H9 (cell line): ENCODE data around the gene RFPL3. TPM values are rescaled to one million over a fixed set of nuclear protein-coding genes. Genes with fewer than 3 reads are reported as not detected.

ENCODE experiments used
- DNase-seq: peaks from one replicate; pipeline ENCODE4 v3.0.0-alpha.2; 2017
- H2AFZ ChIP-seq: one replicate; pipeline ENCODE4 v1.6.1; 2013; ENCODE audit warnings: mild to moderate bottlenecking, low read length, control low read depth, moderate library complexity
- H2AK5ac ChIP-seq: 2 replicates; pipeline ENCODE4 v1.6.1; 2013; ENCODE audit warnings: low read length, control low read depth, mixed read lengths; ENCODE audit not compliant: insufficient read length
- H2BK120ac ChIP-seq: one replicate; pipeline ENCODE4 v1.6.1; 2013; ENCODE audit warnings: low read depth, mild to moderate bottlenecking, low read length, control low read depth, inconsistent platforms; ENCODE audit not compliant: poor library complexity, severe bottlenecking
- H2BK12ac ChIP-seq: 2 replicates; pipeline ENCODE4 v1.6.1; 2013; ENCODE audit warnings: low read length, control low read depth, mixed read lengths, low read depth; ENCODE audit not compliant: insufficient read length
- H2BK15ac ChIP-seq: 2 replicates; pipeline ENCODE4 v1.6.1; 2013; ENCODE audit warnings: low read depth, low read length, control low read depth
- H2BK20ac ChIP-seq: one replicate; pipeline ENCODE4 v1.6.1; 2013; ENCODE audit warnings: low read depth, mild to moderate bottlenecking, low read length, control low read depth, inconsistent platforms; ENCODE audit not compliant: poor library complexity, severe bottlenecking
- H2BK5ac ChIP-seq: 2 replicates; pipeline ENCODE4 v1.6.1; 2013; ENCODE audit warnings: low read length, control low read depth, mixed read lengths; ENCODE audit not compliant: insufficient read length
- H3K14ac ChIP-seq: 2 replicates; pipeline ENCODE4 v1.6.1; 2013; ENCODE audit warnings: low read length, control low read depth; ENCODE audit not compliant: insufficient read depth
- H3K18ac ChIP-seq: 2 replicates; pipeline ENCODE4 v1.6.1; 2013; ENCODE audit warnings: low read depth, mild to moderate bottlenecking, mixed read lengths, low read length, control low read depth; ENCODE audit not compliant: insufficient read length
- H3K23ac ChIP-seq: 2 replicates; pipeline ENCODE4 v1.6.1; 2013; ENCODE audit warnings: low read length, control low read depth, mixed read lengths, low read depth; ENCODE audit not compliant: insufficient read length
- H3K23me2 ChIP-seq: 2 replicates; pipeline ENCODE4 v1.6.1; 2013; ENCODE audit warnings: low read depth, mild to moderate bottlenecking, mixed read lengths, low read length, control low read depth; ENCODE audit not compliant: insufficient read length, poor library complexity, severe bottlenecking
- H3K27ac ChIP-seq: 2 replicates; pipeline ENCODE4 v1.5.1; 2013; ENCODE audit warnings: low read length, control low read depth, mixed read lengths, low read depth; ENCODE audit not compliant: insufficient read length
- H3K27me3 ChIP-seq: 2 replicates; pipeline ENCODE4 v1.6.1; 2013; ENCODE audit warnings: low read length, control low read depth, inconsistent platforms; ENCODE audit not compliant: insufficient read depth
- H3K4ac ChIP-seq: 2 replicates; pipeline ENCODE4 v1.6.1; 2013; ENCODE audit warnings: low read depth, mild to moderate bottlenecking, control low read depth, inconsistent platforms, low read length, moderate library complexity
- H3K4me1 ChIP-seq: 2 replicates; pipeline ENCODE4 v1.6.1; 2013; ENCODE audit warnings: low read length, control low read depth, inconsistent platforms; ENCODE audit not compliant: insufficient read depth
- H3K4me2 ChIP-seq: 2 replicates; pipeline ENCODE4 v1.6.1; 2013; ENCODE audit warnings: low read length, control low read depth, mixed read lengths; ENCODE audit not compliant: insufficient read length, insufficient read depth
- H3K56ac ChIP-seq: 2 replicates; pipeline ENCODE4 v1.6.1; 2013; ENCODE audit warnings: low read depth, mild to moderate bottlenecking, mixed read lengths, low read length, control low read depth; ENCODE audit not compliant: insufficient read length
- H3K79me1 ChIP-seq: 2 replicates; pipeline ENCODE4 v1.6.1; 2013; ENCODE audit warnings: low read depth, mild to moderate bottlenecking, moderate library complexity, low read length, control low read depth, inconsistent platforms; ENCODE audit not compliant: insufficient read depth, poor library complexity, severe bottlenecking
- H3K79me2 ChIP-seq: 2 replicates; pipeline ENCODE4 v1.6.1; 2013; ENCODE audit warnings: low read length, control low read depth, inconsistent platforms; ENCODE audit not compliant: insufficient read depth
- H3K9ac ChIP-seq: 2 replicates; pipeline ENCODE4 v1.6.1; 2013; ENCODE audit warnings: low read length, control low read depth, mixed read lengths; ENCODE audit not compliant: insufficient read length; ENCODE audit errors: extremely low read depth
- H3K9me3 ChIP-seq: one replicate; pipeline ENCODE4 v1.6.1; 2013; ENCODE audit warnings: low read depth, low read length, inconsistent platforms; ENCODE audit not compliant: control insufficient read depth
- H3T11ph ChIP-seq: one replicate; pipeline ENCODE4 v1.6.1; 2013; ENCODE audit warnings: mild to moderate bottlenecking, low read length, control low read depth, inconsistent platforms
- H4K20me1 ChIP-seq: one replicate; pipeline ENCODE4 v1.6.1; 2013; ENCODE audit not compliant: control insufficient read depth, insufficient read length, insufficient read depth
- H4K5ac ChIP-seq: 2 replicates; pipeline ENCODE4 v1.6.1; 2013; ENCODE audit warnings: low read depth, mild to moderate bottlenecking, mixed read lengths, low read length, control low read depth; ENCODE audit not compliant: insufficient read length
- H4K8ac ChIP-seq: replicated peaks from 2 replicates; pipeline ENCODE4 v1.6.1; 2013; ENCODE audit warnings: low read length, control low read depth, mixed read lengths, low read depth; ENCODE audit not compliant: insufficient read length
- H4K91ac ChIP-seq: 2 replicates; pipeline ENCODE4 v1.6.1; 2013; ENCODE audit warnings: low read depth, mild to moderate bottlenecking, moderate library complexity, mixed read lengths, low read length, control low read depth; ENCODE audit not compliant: insufficient read length
- H3K27ac Mint-ChIP-seq, 3 experiments: 2 replicates in 2 of 3; 3 replicates in 1 of 3; pipeline ENCODE4 v1.8.0; 2020 to 2021; ENCODE audit warnings: mixed read lengths in 3 of 3, mild to moderate bottlenecking in 1 of 3, moderate library complexity in 1 of 3
- H3K27me3 Mint-ChIP-seq: 2 replicates; pipeline ENCODE4 v1.8.0; 2021; ENCODE audit warnings: low read depth, mild to moderate bottlenecking, moderate library complexity, mixed read lengths
- H3K36me3 Mint-ChIP-seq, 3 experiments: 2 replicates in 2 of 3; 3 replicates in 1 of 3; pipeline ENCODE4 v1.8.0; 2020 to 2021; ENCODE audit warnings: low read depth in 3 of 3, mixed read lengths in 3 of 3; ENCODE audit not compliant: insufficient read depth in 1 of 3
- H3K4me1 Mint-ChIP-seq, 2 experiments: 2 replicates each; pipeline ENCODE4 v1.8.0; 2020; ENCODE audit warnings: mixed read lengths in 2 of 2
- H3K4me3 Mint-ChIP-seq, 2 experiments: 2 replicates in 1 of 2; 3 replicates in 1 of 2; pipeline ENCODE4 v1.8.0; 2020 to 2021; ENCODE audit warnings: mild to moderate bottlenecking in 2 of 2, mixed read lengths in 2 of 2, moderate library complexity in 1 of 2
- H3K9me3 Mint-ChIP-seq, 2 experiments: 2 replicates in 1 of 2; 3 replicates in 1 of 2; pipeline ENCODE4 v1.8.0; 2020; ENCODE audit warnings: mild to moderate bottlenecking in 2 of 2, mixed read lengths in 2 of 2, moderate library complexity in 1 of 2
- WGBS: extraction: QIAGEN DNeasy Blood & Tissue Kit; methylation state at CpG from one replicate; pipeline ENCODE4 v1.1.7; 2013; ENCODE audit warnings: missing lambda C conversion rate, low lambda C conversion rate, mixed read lengths; ENCODE audit not compliant: insufficient read length; ENCODE audit errors: extremely low coverage; 5-methylcytosine and 5-hydroxymethylcytosine counted together
- total RNA-seq: library from RNA; stranded (reverse); gene quantifications from 2 replicates; pipeline ENCODE4 v1.2.1, GENCODE V29; 2021
- TF ChIP-seq, protein P1 (sequence below): fragments of 200-600 bp; sonication (generic); conservative IDR thresholded peaks from 3 replicates; pipeline ENCODE4 v1.8.0; 2021; ENCODE audit warnings: antibody characterized with exemption, mild to moderate bottlenecking

The RFPL3 gene
- total RNA-seq, 1 experiment from 2014 or later, result not detected

DNA sequence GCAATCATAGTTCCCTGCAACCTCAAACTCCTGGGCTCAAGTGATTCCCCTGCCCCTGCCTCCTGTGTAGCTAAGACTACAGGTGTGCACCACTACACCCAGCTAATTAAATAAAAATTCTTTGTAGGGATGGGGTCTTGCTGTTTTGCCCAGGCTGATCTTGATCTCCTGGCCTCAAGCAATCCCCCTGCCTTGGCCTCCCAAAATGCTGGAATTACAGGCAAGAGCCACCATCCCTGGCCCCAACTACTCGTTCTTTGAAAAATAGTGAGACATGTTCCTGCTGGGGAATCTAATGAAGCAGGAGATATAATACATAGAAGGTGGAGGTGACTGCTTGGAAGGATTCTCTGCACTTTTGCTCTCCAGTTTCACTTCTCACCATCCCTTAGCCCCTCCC lies 40.1 kb upstream of the RFPL3 start:
- Histone ChIP-seq H3K4me2 (no peak overlapping the region), H3T11ph (no peak overlapping the region), H3K27me3 (no peaks in the 10 kb centered on the region), H3K27ac (no peak overlapping the region), H3K23me2 (no peaks in the 10 kb centered on the region), H2BK12ac (no peak overlapping the region), H3K18ac (no peak overlapping the region), H3K79me1 (no peaks in the 10 kb centered on the region), H3K14ac (no peak overlapping the region), H4K20me1 (no peaks in the 10 kb centered on the region), H2BK15ac (no peak overlapping the region), H2BK5ac (no peak overlapping the region), H4K91ac (no peak overlapping the region), H3K4ac (no peak overlapping the region), H3K79me2 (no peaks in the 10 kb centered on the region), H3K9ac (no peak overlapping the region), H2AK5ac (no peak overlapping the region), H3K4me1 (peaks cover 6% of the 10 kb centered on the region), H2BK120ac (no peak overlapping the region), H2BK20ac (no peak overlapping the region), H4K8ac (no peak overlapping the region), H4K5ac (no peak overlapping the region), H2AFZ (no peak overlapping the region), H3K9me3 (no peaks in the 10 kb centered on the region), H3K56ac (no peak overlapping the region), H3K23ac (no peak overlapping the region)
- TF ChIP-seq, protein P1, sequence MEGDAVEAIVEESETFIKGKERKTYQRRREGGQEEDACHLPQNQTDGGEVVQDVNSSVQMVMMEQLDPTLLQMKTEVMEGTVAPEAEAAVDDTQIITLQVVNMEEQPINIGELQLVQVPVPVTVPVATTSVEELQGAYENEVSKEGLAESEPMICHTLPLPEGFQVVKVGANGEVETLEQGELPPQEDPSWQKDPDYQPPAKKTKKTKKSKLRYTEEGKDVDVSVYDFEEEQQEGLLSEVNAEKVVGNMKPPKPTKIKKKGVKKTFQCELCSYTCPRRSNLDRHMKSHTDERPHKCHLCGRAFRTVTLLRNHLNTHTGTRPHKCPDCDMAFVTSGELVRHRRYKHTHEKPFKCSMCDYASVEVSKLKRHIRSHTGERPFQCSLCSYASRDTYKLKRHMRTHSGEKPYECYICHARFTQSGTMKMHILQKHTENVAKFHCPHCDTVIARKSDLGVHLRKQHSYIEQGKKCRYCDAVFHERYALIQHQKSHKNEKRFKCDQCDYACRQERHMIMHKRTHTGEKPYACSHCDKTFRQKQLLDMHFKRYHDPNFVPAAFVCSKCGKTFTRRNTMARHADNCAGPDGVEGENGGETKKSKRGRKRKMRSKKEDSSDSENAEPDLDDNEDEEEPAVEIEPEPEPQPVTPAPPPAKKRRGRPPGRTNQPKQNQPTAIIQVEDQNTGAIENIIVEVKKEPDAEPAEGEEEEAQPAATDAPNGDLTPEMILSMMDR, result no peak
- Mint-ChIP-seq H3K4me1 (peaks cover 17% of the 10 kb centered on the region in 2 experiments), H3K27ac (no peak overlapping the region), H3K36me3 (peaks cover 0 to 10% (median 4%) of the 10 kb centered on the region in 3 experiments; a peak in 5 of 7 replicates), H3K27me3 (peaks cover 43% of the 10 kb centered on the region), H3K9me3 (peaks cover 10 to 15% of the 10 kb centered on the region in 2 experiments), H3K4me3 (no peak overlapping the region)
- no CpG with 5 or more reads among the region's 1 CpG for WGBS
- no peak for DNase-seq
